NCI-H510A (cell line): ENCODE measurements around the gene RABGAP1L.
A peak's percentile ranks its signal among the peaks of the same experiment; 100 is the strongest.

Experiments used
- DNase-seq: peaks from one replicate; lab custom pipeline; 2025; lab: John Stamatoyannopoulos, UW

Gene RABGAP1L

DNA sequence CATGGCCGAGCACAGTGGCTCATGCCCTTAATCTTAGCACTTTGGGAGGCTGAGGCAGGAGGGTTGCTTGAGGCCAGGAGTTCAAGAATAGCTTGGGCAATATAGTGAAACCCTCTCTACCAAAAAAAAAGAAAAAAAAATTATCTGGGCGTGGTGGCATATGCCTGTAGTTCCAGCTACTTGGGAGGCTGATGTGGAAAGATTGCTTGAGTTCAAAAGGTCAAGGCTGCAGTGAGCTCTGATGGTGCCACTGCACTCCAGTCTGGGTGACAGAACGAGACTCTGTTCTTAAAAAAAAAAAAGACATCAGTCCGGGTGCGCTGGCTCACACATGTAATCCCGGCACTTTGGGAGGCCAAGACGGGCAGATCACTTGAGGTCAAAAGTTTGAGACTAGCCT is 589.3 kb downstream of the RABGAP1L start:
- DNase-seq = no peak

GRCh38 chr1:174753131-174753530 is 593.8 kb downstream of the RABGAP1L start:
- DNase-seq = no peak

DNA sequence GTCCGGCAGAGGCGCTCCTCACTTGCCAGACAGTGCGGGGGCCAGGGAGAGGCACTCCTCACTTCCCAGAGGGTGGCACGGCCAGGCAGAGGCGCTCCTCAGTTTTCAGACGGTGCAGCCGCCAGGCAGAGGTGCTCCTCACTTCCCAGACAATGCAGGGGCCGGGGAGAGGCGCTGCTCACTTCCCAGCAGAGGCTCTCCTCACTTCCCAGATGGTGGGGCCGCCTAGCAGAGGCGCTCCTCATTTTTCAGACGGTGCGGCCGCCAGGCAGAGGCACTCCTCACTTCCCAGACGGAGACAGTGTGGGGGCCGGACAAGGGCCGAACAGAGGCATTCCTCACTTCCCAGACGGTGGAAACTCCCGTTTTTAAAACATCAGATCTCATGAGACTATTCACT is 602.0 kb downstream of the RABGAP1L start:
- no peak for DNase-seq

DNA sequence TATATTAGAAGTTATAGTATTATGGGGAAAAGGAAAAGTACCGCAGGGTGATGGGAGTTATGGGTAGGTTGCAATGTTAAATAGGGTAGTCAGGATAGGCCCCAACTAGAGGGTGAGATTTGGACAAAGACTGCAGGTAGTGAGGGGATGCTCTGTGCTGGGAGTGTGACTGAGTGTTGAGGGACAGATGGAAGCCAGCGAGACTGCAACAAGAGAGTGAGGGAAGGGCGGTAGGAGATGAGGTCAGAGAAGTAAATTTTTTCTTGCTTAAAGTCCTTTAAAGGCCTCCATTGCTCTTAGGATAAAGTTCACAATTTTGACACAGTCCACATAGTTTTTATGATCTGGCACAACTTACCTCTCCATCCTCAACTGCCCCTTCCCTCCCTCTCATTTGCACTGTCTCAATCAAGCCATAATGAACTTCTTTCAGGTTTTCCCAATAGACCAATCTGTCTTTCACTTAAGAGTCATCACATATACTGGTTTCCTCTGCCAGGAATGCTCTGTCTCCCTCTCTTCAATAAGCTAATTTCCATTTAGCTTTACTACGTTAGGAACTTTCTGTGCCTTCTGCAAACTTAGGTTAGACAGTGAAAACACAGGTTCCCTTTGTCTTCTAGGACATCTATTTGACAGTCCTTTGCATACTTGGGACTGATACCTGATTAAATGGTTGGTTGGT is 602.7 kb downstream of the RABGAP1L start:
- DNase-seq = no peak

DNA sequence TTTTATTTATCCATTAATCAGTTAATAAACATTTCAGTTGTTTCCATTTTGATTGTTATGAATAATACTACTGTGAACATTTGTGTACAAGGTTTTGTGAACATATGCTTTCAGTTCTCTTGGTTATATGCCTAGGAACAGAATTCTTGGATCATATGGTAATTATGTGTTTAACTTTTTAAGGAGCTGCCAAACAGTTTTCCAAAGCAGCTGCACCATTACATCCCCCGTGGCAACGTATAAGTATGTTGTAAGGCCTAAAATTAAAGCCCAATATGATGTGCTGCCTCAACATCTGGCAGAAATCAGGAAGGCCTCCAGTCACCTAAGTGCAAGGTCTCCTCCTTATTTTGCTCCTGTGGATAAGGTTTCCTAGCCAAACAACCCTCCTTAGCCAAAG is 604.9 kb downstream of the RABGAP1L start:
- DNase-seq = no peak

DNA sequence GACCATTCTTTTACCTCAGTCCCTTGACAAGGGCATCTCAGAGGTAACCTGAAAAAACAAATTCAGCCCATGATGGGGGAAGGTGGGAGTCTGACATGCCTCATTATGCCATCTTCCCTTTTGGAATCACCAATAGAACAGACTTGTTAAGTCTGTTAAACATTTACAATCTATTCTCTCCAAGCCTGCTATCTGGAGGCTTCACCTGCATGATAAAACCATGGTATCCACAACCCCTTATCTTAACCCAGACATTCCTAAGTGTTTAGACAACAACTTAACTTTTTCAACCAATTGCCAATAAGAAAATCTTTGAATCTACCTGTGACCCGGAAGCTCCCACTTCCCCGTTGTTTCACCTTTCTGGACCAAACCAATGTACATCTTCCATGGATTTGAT is 607.4 kb downstream of the RABGAP1L start:
- no peak for DNase-seq

DNA sequence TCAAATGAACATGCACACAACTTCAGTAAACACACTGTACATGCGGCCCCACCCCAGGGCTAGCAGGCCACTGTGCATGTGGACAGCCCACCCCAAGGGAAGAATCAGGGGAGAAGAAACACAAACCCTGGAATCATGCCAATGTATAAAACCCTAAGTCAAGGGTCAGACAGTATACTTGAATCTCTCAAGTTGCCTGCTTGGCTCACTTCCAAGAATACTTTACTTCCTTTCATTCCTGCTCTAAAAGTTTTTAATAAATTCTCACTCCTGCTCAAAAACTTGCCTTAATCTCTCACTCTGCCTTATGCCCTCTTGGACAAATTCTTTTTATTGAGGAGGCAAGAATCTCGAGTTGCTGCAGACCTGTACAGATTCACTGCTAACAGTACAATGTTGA is 609.2 kb downstream of the RABGAP1L start:
- DNase-seq = no peak

DNA sequence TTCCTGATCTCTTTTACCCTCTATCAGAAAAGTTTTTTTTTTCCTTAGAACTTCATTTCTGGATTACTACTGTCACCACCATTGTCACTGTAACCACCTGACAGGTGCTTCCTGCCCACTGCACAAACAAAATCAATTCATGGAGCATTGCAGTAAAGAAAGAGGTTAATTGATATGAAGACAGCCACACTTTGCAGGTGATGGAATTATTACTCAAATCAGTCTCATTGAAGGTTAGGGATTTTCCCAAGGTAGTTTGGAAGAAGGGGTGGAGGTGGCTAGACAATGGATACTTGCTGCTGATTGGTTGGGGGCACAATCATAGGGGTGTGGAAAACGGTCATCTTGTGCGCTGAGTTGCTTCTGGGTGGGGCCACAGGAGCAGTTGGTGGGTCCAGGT is 609.6 kb downstream of the RABGAP1L start:
- no peak for DNase-seq

- peak; percentile 10 for DNase-seq
These were observed 610.7 kb downstream of the RABGAP1L start for GRCh38 chr1:174769961-174770549.

GRCh38 chr1:174775621-174776020 is 616.3 kb downstream of the RABGAP1L start:
- no peak for DNase-seq

GRCh38 chr1:174777262-174777661 is 617.9 kb downstream of the RABGAP1L start:
- DNase-seq = no peak

GRCh38 chr1:174785510-174785909 is 626.2 kb downstream of the RABGAP1L start:
- no peak for DNase-seq

- DNase-seq = no peak
These were observed 627.0 kb downstream of the RABGAP1L start for GRCh38 chr1:174786358-174786757.

GRCh38 chr1:174786760-174787159 is 627.4 kb downstream of the RABGAP1L start:
- no peak for DNase-seq

DNA sequence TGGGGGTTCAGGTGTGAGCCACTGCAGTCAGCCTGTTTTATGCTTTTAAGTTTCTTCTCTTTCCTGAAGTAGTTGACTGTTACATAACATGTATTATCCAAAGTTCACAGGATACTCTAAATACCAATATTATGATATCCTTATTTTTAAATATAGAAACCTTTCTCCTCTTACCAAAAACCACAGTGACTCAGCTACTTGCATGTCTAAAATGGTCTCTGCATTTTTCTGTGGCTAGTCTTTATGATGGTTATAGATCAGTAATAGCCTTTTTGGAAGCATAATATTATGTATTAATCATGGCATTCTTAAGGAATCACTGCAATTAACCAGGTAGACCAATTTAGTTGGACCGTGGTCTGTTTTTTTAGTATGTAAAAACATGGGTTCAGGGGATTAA is 629.7 kb downstream of the RABGAP1L start:
- DNase-seq = no peak

- DNase-seq = no peak
These were observed 630.1 kb downstream of the RABGAP1L start for GRCh38 chr1:174789399-174789798.

- no peak for DNase-seq
These were observed 632.5 kb downstream of the RABGAP1L start for GRCh38 chr1:174791863-174792262.

DNA sequence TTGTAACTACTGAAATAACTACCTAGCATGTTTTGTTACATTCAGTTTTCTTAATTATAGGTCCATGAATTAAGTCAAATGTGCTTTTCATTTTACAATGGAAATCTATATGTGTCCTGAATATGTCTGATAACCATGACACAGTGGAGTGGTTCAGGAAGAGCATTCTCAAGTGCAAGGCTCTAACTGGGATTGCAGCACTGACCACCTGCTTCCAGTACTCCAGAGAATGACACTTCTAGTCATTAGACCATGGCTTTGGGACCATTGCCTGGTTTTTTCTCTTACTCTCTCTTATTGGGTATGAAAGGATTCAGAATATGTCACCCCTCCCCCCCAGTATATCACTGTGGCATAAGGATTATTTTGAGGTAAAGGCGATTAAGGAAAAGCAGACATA is 635.5 kb downstream of the RABGAP1L start:
- peak; percentile 35 for DNase-seq

GRCh38 chr1:174795806-174796205 is 636.5 kb downstream of the RABGAP1L start:
- no peak for DNase-seq

GRCh38 chr1:174797398-174797797 is 638.1 kb downstream of the RABGAP1L start:
- DNase-seq = no peak

DNA sequence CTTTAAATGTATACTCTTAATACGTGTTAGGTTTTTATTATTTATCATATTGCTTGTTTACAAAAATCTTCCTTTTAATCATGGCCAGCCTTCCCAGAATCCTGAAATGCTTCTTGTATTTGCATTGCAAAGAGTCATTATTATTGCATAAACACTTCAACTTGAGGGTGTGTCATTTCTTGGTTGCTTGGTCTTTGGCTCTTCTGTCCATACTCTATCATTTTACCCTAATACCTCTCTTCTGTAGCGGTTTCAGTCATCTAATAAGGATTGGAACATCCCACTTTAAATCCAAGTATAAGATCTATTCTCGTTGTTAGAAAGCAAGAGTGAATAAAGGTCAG is 639.8 kb downstream of the RABGAP1L start:
- no peak for DNase-seq

DNA sequence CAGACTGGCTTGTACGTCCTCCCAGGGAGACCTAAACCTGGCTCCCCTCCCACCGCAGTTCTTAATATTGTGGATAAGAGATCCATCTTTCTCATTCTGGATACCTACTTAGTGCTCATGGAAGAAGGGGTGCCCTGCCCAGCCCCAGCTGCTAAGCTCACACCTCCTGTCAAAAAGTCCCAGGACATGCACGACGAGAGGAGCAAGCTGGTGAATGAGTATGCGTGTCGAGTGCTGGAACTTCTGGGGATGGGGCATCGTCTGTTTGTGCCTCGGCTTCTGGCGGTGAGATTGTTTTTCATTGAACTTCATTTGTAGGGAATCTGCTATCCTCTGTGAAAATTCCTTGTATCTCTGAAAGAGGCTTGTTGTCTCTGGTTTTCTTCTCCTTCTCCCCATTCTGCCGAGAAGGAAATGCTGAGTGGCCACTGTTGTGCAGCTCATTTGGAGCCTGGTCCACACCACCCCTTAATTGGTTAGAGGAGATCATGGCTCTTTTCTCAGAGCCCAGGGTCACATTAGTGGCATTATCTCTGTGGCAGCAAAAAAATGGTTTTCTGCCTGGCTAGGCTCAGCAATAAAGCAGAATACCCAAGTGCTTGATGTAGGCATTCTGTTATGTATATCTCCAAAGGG is 641.0 kb downstream of the RABGAP1L start:
- no peak for DNase-seq

DNA sequence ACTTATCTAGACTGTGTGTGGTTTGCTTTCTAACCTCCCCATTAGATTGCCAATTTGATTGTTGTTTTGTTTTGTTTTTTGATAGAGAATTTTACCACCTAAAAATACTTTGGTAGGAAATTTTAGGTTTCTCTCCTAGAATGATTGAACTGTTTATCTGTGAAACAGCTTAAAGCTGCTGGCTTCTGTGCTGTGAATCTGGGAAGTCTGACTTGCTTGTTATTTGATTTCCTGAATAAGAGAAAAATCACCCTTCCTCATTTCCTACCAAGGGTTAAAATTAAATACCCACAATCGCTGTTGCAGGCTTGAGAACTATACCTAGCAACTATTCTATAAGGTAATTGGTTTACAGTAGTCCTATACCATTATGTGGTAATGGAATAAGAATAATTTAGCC is 641.6 kb downstream of the RABGAP1L start:
- DNase-seq = no peak
